ENCODE data around the gene PNP. TPM values are rescaled to one million over a fixed set of nuclear protein-coding genes. Genes with fewer than 3 reads are reported as not detected.

PNP gene
- total RNA-seq, 4 donors from 2014 or later: 17.5 to 47.3 (median 35.7) TPM

GRCh38 chr14:20487396-20487725, 18.2 kb downstream of the PNP start:
- no peak for TF ChIP-seq CTCF (IDR thresholded peaks at IDR 0.05; ENCODE audit: low read depth)

GRCh38 chr14:20489093-20489994, 20.1 kb downstream of the PNP start:
- no peak for TF ChIP-seq CTCF (IDR thresholded peaks at IDR 0.05; ENCODE audit: low read depth)

GRCh38 chr14:20490563-20490962, 21.4 kb downstream of the PNP start:
- no peak for TF ChIP-seq CTCF (IDR thresholded peaks at IDR 0.05; ENCODE audit: low read depth)

- no peak for TF ChIP-seq CTCF (IDR thresholded peaks at IDR 0.05; ENCODE audit: low read depth)
These were observed 23.3 kb downstream of the PNP start for GRCh38 chr14:20492486-20492885.

GRCh38 chr14:20493634-20494033, 24.4 kb downstream of the PNP start:
- no peak for TF ChIP-seq CTCF (IDR thresholded peaks at IDR 0.05; ENCODE audit: low read depth)

- TF ChIP-seq CTCF (IDR thresholded peaks at IDR 0.05; ENCODE audit: low read depth): no peak
These were observed 25.9 kb downstream of the PNP start for GRCh38 chr14:20494935-20495766.

GRCh38 chr14:20498622-20499021, 29.4 kb downstream of the PNP start:
- no peak for TF ChIP-seq CTCF (IDR thresholded peaks at IDR 0.05; ENCODE audit: low read depth)

Data from subcutaneous adipose tissue (tissue), 4 donors.